Stimulated activated effector memory CD8-positive, alpha-beta T cell treated with anti-CD3 and anti-CD28 coated beads, Interleukin-12 subunit alpha, Interleukin-12 subunit beta, amount 100 ng/mL, for 72 hours (primary cell): ENCODE results near the gene LAG3.

Experiments
- ATAC-seq: fragments of 150-1000 bp; cut with Tn5 transposase; 2 replicates; pipeline ENCODE4 v1.10.0; 2021
- DNase-seq, 2 donors: peaks; one replicate each; pipeline ENCODE4 v3.0.0; 2021 to 2022; ENCODE audit warnings: low spot score in 2 of 2
- H3K27ac Mint-ChIP-seq: one replicate; pipeline ENCODE4 v1.8.0; 2022; ENCODE audit warnings: mild to moderate bottlenecking, mixed read lengths
- H3K36me3 Mint-ChIP-seq: one replicate; pipeline ENCODE4 v1.8.0; 2022; ENCODE audit warnings: mild to moderate bottlenecking, mixed read lengths
- H3K4me1 Mint-ChIP-seq: one replicate; pipeline ENCODE4 v1.8.0; 2022; ENCODE audit warnings: mixed read lengths
- H3K4me3 Mint-ChIP-seq: one replicate; pipeline ENCODE4 v1.8.0; 2022; ENCODE audit warnings: mild to moderate bottlenecking, mixed read lengths
- H3K9me3 Mint-ChIP-seq: one replicate; pipeline ENCODE4 v1.8.0; 2022; ENCODE audit warnings: mixed read lengths

The LAG3 gene

DNA sequence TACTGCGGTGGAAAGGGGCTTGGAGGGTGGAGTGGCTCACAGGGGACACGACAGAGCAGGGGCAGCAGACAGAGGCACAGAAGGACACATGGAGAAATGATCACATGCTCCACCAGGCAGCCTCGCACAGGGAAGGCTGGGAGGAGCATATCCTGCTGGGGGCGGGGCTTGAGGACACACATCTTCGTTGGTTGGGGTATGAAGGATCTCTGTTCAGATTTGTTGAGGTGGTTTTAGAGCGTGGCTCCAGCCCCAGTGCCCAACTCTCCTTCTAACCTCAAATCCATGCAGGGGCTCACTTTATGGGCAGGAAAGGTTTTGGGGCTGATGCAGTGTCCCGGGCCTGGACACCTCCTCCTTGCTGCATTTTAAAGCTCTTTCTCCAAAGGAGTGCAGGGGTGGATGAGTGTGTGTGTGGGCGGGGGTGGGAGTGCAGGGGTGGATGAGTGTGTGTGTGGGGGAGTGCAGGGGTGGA is 55.2 kb downstream of the LAG3 start:
- ATAC-seq (peak; percentile 14), DNase-seq (no peak)
- H3K4me3 Mint-ChIP-seq, result peak overlapping the region; percentile 91
- H3K4me1 Mint-ChIP-seq, result peaks cover 43% of the 10 kb centered on the region
- H3K36me3 Mint-ChIP-seq, result peaks cover 9% of the 10 kb centered on the region
- no peaks in the 10 kb centered on the region for H3K9me3 Mint-ChIP-seq
- H3K27ac Mint-ChIP-seq, result peak overlapping the region; percentile 9
